NB4 (cell line): Measurements from ENCODE around the gene PNCK.

ENCODE experiments used
- DNase-seq: peaks from one replicate; pipeline ENCODE4 v3.0.0; 2010; ENCODE audit warnings: low read depth
- H3K4me3 ChIP-seq: one replicate; pipeline ENCODE4 v1.5.1; 2011; ENCODE audit warnings: mild to moderate bottlenecking, low read depth, low read length, moderate library complexity
- CTCF ChIP-seq: IDR thresholded peaks from one replicate; pipeline ENCODE4 v1.5.1; 2012; ENCODE audit warnings: low read depth, low read length
- MYC ChIP-seq: IDR thresholded peaks from 2 replicates; pipeline ENCODE4 v1.6.1; 2011; ENCODE audit warnings: low read depth, low read length
- POLR2A ChIP-seq: IDR thresholded peaks from 2 replicates; pipeline ENCODE4 v1.6.1; 2011; ENCODE audit warnings: mild to moderate bottlenecking; ENCODE audit not compliant: insufficient read length; ENCODE audit errors: extremely low read depth
- TF ChIP-seq, protein P1 (sequence below): IDR thresholded peaks from 2 replicates; pipeline ENCODE4 v1.6.1; 2011; ENCODE audit warnings: low read depth, low read length

Gene PNCK

GRCh38 chrX:153669901-153670731, 3.5 kb downstream of the PNCK start:
- TF ChIP-seq POLR2A (no peak), MYC (no peak), CTCF (no peak)
- TF ChIP-seq, protein P1, sequence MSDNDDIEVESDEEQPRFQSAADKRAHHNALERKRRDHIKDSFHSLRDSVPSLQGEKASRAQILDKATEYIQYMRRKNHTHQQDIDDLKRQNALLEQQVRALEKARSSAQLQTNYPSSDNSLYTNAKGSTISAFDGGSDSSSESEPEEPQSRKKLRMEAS, result no peak
- DNase-seq, result no peak

DNA sequence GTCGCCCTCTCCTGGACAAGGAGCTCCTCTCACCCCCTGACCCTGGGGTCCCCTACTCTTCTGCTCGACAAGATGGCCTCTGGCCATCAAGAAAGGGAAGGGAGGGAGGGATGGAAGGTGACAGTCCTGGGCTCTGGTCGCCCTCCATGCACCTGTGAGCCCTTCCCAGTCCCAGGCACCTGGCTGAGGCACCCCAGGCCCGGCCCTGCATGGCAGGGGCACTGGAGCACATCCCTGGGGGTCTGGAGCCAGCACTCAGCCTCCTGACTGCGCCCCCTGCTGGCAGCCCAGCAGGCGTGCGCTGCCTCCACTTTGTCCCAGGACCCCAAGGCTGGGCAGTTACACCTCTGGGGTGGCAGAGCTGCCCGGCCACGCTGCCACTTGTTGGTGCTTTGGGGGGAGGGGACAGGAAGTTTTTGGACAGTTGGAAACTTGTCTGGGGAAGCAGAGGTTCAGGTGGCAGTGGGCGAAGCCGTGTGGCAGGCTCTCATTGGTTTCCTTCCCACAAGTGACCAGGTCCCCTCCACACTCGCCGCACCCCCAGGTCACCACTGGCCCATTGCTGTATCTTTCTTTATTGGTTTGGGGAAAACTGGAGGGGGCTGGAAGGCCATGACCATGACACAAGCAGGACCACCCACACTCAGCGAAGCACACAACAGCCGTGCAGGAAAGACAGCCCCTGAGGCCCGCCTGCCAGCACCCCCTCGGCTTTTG, 4.3 kb downstream of the PNCK start:
- DNase-seq, result peak; percentile 58

More at GRCh38 chrX:153669901-153670731, 3.5 kb downstream of the PNCK start:
- H3K4me3 ChIP-seq, result no peak overlapping the region

GRCh38 chrX:153668423-153669173, 5.0 kb downstream of the PNCK start:
- no peak for DNase-seq
- H3K4me3 ChIP-seq, result no peak overlapping the region
- TF ChIP-seq, protein P1, result no peak
- TF ChIP-seq POLR2A (no peak), CTCF (no peak), MYC (no peak)

More for the DNA sequence above, 4.3 kb downstream of the PNCK start:
- TF ChIP-seq, protein P1, result no peak
- TF ChIP-seq CTCF, result peak; percentile 74
- no peak overlapping the region for H3K4me3 ChIP-seq

GRCh38 chrX:153667956-153668396, 5.6 kb downstream of the PNCK start:
- no peak overlapping the region for H3K4me3 ChIP-seq
- peak; percentile 69 for TF ChIP-seq CTCF
- TF ChIP-seq POLR2A, result no peak
- TF ChIP-seq, protein P1, result peak; percentile 89
- peak; percentile 71 for TF ChIP-seq MYC
- peak; percentile 81 for DNase-seq

DNA sequence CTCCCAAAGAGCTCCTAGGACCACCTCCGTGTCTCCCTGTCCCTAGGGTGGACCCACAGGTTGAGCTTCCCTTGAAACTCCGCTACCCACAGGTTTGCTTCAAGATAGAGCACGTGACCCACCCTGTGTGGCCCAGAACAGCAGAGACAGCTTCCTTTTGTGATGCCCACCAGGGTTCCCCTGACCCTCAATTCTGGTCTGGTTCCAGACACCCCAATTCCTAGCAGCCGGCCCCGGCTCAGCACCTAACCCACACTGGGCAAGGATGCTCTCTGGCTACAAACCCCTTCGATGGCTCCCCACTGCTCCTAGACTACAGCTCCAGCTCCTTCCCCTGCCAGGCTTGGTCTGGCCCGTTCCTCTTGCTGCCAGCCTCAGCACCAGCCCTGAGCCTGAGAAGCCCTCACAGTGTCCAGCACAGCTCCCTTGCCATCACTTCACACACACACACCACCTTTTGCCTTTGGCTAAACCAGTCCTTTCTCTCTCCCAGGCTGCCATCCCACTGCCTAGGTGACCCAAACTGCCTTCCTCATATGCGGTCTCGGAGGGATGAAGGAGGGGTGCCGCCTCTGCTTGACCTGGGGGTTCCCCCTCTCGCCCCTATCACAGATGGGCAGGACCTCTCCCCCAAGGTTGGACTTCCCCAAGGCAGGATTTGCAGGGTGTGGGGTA, 6.2 kb downstream of the PNCK start:
- DNase-seq, result no peak
- no peak overlapping the region for H3K4me3 ChIP-seq
- TF ChIP-seq, protein P1, result no peak
- TF ChIP-seq MYC (no peak), POLR2A (no peak), CTCF (no peak)
